Stimulated activated CD4-positive, alpha-beta T cell treated with anti-CD3 and anti-CD28 coated beads, Interleukin-2, amount 100 ng/mL, for 48 hours (primary cell): ENCODE results near the gene ANKRD34C.

ENCODE experiments used
- DNase-seq, 2 donors: peaks; one replicate each; pipeline ENCODE4 v3.0.0-alpha.2; 2020

Gene ANKRD34C

DNA sequence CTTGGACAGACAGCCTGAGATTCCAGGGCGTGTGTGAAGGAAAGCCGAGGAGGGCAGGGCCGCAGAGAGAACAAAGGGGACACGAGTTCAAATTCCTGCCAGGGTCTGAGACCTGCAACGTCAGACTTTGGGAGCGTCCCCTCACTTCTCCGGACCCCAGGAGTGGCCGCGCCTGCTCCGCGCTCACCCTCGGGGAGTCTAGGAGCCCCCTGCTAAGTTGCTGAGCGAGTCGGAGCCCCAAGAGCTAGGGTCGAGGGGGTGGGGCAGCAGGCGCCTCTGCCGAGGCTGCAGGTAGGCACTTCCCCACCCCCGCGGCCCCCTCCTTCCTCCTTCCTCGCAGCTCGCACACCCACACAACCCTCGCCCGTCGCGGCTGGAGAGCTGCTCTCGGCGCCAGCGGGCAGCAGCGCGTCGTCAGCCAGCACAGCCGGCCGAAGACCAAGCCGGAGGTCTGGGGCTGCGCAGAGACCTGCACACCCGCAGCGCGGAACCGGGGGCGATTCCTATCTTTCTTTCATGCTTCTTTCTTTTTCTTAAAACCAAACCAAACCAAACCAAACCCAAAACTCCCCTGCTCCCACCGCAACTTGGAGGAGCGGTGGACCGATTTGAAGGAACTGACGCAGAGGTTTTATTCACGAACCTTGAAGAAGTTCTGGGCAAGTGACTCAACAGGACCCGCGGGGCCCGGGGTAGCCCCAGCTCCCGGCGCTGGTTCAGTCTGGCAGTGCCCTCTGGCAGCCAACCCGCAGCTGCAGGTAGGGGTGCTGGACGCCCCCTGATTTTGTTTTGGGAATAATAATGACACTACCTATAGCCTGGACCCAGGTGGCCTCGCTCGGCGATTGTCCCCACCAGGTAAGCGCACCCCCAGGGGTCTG is at the start of gene ANKRD34C:
TSS of gene ANKRD34C (plus strand) at position 352 of the 881 bp plus-strand sequence. CDS start 10,563 bp downstream, outside the sequence.
- DNase-seq: no peak

DNA sequence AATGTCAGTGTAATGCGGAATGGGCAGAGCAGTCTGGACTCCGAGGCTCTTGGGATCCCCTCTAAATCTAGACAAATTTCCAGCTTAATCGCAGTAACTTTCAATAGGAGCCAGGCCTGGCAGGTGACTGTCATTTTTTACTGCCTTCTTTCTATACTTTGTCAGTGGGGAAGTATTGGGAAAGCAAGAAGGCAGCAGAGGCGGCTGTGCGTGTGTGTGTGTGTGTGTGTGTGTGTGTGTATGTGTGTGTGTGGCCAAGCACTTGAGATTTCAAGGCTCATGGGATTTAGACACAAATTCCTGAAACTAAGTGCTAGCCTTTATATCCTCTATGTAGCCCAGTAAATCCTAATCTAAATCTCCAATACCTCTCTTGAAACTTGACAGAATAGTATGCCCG is 49.3 kb upstream of the ANKRD34C start:
- no peak for DNase-seq

DNA sequence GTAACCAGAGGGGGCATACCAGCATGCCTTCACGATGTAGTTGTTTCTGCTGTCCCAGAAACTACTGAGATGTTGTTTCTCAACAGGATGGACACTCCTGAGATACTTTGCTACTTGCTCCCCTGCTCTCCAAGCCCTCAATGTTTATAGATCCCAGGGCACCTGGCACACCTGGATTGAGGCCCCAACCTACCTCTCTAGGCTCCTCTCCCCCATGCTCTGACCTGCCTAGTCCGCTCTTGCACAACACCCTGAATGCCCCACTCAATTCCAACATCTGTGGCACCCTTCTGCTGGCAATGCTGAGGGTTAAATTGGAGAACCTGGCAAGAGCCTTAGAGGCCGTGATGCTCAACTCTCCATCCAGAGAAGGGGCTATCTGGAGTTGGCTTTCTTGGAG is 42.5 kb upstream of the ANKRD34C start:
- no peak for DNase-seq

DNA sequence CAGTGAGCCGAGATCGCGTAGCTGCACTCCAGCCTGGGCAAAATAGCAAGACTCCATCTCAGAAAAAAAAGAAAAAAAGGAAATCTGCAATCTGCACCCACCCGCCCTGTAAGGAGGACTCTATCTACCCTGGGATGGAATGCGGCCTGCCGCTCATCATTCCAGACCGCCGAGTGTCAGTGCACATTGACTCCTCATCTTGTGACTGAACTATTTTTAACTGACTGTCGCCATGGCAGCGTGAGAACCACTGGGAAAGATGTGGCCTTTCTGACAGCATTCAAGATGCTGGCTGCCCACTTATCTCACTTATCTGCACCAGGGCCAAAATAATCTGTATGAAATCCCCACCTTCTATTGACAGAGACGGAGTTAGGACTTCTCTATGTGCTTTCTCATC is 38.8 kb upstream of the ANKRD34C start:
- no peak for DNase-seq

DNA sequence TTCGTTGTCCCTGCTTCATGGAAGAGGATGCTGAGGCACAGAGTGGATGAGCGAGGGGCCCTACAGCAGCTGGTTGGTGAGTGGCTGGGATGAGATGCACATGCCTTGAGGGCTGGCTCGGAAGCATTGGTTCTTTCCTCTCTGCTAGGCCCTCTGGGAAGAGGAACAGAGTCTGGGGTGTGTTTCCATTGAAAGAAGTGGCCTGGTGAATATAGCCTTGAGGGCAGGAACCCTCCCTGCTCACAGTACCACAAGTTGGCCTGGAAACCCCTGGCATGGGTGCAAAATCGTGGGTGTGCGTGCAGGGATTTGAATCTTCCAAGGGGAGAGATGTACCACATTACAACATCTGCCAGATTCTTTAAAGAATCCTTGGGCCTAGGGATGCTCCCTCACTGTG is 37.6 kb upstream of the ANKRD34C start:
- no peak for DNase-seq

DNA sequence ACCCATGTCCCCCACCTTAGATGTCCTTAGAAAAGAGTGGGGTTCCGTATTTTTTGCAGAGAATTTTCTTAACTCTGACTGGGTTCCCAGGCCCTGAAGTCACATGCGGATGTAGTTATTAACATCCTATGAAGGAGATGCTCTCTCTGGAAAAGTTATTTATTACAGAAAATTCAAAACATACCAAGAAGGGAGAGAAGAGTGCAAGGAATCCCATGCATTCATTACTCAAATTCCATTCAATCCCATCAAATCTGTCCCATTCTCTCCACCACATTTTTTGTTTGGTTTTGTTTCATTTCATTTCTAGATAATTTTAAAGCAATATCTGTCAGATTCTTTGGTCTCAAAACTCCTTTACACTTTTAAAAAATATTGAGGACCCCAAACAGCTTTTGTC is 34.3 kb upstream of the ANKRD34C start:
- DNase-seq: no peak

DNA sequence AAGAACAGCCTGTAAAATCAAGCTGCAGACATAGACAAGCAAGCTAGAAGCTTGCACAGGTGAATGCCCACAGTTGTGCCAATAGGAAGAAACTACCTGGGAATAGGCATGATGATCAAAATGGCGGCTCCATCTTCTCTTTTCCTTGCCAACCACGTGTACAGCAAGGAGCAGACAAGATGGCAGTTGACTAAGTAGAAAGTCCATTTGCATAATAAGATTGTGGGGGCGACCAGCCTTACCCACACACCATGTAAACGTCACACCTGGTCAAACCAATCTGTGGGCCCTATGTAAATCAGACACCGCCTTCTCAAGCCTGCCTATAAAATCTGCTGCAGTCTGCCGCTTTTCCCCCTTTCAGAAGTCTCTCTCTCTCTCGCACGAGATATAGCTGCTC is 25.1 kb upstream of the ANKRD34C start:
- no peak for DNase-seq

DNA sequence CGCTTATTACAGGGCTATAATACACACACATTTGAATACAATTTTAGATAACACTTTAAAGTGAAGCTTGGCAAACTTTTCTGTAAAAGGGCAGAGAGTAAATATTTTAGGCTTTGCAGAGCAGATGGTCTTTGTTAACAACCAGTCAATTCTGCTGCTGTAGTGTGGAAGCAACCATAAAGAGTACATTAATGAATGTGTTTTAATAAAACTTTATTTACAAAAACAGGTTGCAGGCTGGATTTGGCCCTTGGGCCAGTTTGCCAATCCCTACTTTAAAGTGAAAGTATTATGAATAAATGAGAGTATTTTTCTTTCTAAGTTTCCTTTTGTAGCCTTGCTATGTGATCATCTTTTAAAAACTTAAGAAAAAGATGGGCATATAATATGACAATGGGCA is 20.7 kb upstream of the ANKRD34C start:
- DNase-seq: no peak

DNA sequence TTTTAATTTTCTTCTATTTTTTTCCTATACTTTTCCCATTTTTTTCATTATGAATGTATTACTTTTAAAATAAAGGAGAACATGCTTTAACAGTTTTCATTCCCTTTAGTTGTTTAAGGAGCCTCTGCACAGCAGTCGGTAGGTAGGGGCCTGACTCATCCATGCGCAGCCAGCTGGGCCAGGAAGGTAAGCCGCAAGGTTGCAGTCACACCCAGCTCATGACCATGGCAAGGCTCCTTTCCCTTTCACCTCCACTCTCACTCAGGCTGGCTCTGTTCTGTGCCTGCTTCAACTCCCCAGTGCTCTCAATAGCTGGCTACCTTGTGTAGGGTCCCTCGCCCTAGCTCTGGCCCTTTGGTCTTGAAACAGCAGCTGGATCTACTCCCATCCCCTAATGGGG is 17.4 kb upstream of the ANKRD34C start:
- DNase-seq: no peak

DNA sequence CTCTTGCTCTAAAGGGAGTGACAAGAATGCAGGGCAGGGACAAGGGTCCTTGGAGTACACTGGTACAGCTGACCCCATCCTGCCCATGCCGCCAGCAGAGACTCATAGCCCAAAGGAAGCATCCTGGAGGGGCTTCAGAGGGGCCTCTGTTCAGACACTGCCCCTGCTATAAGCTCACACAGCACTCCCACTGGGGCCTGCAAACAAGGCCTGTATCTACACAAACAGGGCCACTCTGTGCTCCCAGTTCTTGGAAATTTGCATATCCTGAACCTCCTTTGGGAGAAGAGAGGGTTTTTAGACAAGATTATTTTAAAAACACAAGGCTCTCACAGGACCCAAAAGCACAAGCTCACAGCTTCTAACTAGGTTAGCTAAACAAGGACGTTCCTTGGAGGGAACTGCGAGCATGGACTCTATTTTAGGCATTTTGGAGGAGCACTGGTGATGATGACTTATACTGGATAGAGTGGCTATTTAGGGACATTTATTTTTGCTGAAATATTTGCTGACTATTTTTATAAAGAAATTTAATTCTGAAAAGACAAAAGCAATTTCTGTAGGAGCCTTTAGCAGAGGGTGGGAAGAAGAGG is 16.4 kb upstream of the ANKRD34C start:
- DNase-seq: no peak

DNA sequence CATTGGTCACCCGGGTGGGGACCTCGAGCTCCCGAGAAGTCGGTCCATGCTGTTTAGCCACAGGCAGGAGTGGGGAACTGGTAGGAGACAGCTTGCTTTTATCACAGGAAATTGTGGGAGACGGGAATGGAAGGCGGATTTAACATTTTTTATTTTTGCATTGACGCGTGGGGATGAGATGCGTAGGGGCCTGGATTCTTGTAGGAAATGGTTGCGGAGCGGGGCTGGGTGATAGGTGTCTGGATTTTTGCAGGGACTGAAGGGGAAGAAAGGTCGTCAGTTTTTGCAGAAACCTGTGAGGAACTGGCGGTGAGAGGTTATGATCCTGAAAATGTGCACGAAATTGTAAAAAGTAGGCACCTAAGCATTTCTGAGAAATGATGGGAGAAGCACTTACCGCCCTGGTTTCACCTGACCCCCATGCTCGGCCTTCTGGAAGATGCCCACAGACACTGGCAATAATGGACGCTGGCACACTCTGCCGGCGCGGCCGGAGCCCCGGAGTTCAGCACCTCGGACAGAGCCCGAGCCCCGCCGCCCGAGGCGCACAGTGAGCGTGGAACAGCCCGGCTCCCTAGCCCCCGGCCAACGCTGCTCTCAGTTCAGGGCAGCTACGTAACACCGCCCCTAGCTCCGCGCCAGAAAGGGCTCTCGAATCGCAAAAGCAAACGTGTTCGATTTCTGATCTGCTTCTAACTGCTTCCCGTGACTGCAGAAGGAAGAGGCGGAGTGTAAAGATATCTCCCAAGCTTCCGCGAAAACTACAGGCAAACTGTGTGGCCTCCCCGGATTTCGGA is 928 bp downstream of the ANKRD34C start:
- peak; percentile 17 to 40 for DNase-seq

DNA sequence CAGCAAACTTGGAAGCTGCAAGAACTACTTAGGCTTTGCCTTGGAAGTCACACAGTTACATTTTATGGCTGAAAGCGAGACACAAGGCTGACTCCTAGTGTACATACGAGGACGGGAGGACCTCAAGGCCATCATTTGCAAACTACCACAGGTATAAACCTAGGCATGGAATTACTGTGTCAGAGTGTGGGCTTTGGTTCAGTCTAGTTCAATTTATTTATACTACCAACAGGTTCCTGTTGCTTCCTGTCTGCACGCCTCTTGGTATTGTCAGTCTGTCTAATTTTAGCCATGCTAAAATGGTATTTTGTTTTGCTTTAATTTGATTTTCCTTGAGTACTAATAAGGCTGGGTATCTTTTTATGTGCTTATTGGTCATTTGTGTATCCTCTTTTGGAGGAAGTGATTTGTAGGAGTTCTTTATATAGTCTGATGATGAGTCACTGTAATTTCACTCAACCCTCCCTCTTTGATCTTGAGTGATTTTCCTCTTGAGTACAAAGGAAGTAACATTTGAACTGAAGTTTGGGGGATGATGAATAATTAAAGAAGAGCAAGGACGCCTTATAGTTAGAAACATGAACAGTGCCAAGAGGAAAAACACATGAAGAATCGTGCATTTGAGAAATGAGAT is 8.2 kb downstream of the ANKRD34C start:
- no peak for DNase-seq

DNA sequence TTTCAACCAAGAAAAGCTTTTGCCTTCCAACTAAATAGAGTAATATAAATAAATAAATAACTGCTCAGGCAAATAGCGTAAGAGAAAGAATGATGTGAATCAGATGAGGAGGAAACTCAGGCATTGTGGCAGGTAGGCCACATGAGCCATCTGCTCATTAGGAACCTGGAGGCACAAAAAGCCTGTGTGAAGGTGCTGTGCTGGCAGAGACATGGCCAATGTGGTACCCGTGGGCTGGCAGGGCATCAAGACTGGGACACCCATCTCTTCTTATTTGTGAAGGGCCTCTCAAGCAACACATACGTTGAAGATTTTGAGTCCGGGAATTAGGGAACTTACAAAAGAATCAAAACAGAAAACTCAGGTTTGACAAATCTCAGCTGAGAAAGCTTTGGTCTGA is 9.5 kb downstream of the ANKRD34C start:
- DNase-seq: no peak

DNA sequence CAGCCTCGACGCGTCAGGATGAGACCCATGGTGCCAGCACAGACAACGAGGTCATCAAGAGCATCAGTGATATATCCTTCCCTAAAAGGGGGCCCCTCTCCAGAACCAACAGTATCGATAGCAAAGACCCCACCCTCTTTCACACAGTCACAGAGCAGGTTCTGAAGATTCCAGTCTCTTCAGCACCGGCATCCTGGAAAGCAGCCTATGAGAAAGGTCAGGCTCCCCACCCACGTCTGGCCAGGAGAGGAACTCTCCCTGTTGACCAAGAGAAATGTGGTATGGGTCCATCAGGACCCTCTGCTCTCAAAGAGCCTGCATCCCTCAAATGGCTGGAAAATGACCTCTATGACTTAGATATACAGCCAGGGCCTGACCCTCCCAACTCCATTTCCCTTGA is 11.6 kb downstream of the ANKRD34C start:
- no peak for DNase-seq

DNA sequence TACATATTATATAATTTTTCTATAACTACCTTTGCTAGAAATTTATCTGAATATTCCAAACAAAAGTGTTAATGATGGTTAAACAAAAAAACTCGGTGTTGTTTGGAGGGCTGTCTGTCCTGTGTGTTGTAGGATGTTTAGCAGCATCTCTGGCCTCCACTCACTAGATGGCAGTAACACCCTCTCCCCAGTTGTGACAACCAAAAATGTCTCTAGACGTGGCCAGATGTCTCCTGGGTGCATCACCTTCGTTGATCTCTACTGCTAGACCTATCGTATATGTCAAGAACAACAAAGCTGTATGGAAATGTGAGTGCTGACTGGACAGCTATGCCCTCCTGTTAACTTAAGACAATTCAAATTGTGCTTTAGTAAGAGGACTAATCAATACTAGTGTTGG is 14.1 kb downstream of the ANKRD34C start:
- no peak for DNase-seq

DNA sequence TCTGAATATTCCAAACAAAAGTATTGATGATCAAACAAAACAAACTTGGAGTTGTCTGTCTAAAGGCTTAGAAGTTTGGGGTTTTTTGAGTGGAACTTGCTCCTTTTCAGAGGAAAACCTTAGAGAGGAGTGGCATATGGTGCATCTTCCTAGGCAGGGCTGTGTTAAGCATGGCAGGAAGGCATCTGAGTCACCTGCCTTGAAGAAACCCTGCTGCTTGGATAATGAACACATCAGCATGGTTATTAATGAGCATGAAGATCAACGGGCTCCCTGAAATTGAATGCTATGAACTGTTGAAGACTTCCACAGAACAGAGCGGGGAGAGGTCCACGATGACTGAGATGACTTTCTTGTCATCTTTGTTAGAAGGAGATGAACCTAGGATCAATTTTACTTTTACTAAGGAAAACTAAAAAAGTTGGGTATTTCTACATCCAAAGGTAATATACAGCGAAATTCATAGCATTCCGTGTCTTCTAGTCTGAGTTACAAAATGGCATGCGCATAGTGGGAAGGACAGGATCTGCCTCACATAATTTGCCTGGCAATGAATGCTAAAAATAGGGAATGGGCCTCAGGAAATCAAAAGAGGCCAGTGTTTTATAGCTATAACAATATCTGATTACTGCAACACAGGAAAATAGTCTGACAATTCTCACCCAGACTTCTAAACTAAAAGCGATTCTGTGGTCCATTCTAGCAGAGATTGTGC is 16.8 kb downstream of the ANKRD34C start:
- no peak for DNase-seq

DNA sequence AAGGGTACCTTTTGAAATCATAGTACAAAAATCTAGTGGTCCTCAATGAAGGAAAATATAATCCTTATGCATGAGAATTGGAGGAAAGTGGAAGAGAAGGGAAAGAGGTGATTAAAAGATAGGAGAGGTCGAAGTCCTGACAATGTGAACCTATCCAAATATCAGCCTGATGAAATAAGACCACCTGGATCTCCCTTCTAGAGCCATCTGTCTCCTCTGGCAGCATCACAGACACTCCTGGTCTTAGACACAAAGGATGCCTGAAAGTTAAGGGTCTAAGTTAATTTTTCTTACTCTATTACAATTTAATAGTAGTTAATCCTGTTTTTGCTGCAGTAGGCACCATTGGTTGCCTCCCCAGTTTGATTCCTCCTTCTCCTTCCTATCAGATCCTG is 17.3 kb downstream of the ANKRD34C start:
- no peak for DNase-seq

DNA sequence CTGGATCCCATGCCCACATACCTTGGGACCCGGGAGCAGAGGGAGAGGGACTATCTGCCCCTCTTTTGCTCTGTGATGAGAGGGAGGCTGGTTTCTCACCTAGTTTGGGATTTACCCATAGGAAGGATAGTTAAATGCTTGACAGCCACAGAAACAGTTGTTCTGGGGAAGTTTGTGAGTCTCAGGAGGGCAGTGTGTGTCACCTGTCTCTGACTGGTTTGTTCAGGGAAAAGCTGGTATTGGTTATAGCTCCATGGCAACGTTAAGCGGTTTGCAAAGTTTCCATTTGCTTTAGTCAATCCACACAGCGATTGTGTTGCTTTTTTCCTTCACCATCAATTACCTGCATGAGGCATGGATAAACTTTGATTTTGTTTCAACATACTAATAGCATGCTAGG is 24.7 kb downstream of the ANKRD34C start:
- DNase-seq: no peak

DNA sequence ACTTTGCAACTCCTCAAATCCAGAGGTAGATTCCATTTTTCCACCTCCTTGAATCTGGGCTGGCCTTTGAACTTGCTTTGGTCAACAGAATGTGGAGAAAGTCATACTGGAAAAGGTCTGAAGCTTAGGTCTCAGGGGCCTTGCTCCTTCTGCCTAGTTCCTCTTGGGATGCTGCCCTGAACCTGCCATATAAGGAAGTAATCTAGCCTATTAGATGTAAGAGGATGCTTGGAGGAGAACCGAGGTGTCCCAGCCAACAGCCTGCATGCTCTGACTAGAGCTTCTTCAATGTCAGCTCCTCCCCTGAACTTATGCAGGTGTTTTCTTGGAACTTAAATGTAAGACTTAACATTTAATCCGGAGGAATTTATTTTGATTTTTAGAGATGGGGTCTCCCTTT is 26.4 kb downstream of the ANKRD34C start:
- no peak for DNase-seq

DNA sequence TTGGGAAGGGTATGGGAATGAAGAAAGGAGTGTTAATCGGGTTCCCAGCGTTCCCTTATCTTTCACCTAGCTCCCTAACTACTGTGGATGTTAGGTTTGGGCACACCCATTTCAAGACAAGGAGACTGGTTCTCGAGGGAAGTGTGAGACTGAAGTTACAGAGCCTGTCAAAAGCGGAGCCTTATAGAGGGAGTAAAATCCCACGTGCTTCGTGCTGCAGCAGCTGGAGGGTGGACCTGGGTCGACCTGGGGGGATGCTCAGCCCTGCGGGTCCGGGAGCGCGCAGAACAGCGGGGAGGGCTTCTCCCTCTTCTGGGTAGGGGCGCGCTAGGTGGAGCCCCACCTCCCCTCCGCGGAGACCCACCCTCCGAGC is 28.1 kb downstream of the ANKRD34C start:
- DNase-seq: no peak

DNA sequence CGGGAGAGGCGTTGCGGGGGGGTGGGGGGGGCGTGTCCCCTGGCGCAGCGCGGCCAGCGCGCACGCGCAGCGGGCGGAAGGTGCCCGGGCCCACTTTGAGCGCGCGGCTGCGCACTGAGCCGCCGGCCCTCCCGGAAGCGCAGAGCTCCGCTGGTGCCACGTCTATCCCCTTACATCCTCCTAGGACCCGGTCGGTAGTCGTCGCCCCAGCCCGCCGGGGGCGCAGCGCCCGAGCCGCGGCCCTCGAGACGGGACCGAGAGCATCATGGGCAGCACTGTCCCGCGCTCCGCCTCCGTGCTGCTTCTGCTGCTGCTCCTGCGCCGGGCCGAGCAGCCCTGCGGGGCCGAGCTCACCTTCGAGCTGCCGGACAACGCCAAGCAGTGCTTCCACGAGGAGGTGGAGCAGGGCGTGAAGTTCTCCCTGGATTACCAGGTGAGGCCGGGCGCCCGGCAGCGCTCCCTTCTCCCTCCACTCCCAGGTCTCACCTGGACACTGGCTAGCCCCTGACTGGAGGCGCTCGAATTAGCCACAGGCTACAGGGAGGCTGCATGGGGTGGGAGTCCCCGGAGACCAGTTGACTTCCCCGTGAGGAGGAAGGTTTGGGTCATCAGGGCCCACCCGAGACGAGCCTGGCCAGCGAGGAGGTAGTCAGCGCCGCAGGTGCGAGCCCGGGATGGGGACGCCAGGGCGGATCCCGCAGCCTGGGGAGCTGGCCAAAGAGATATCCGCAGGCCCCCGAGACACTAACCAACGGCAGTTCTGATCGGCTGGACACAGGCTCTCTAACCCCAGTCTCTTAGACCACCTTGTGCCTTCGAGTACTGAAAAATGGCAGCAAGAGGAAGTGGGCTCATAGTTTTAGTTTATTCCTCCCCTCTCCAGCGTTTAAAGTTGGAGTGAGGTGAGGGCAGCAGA is 28.7 kb downstream of the ANKRD34C start, which contains the start of gene TMED3:
TSS of gene TMED3 (plus strand) at position 128 of the 916 bp plus-strand sequence. CDS start at position 266, 138 bp downstream.
- peak; percentile 73 to 79 for DNase-seq
